HG02885 (cell line): Measurements from ENCODE around the gene RASSF4.
A peak's percentile ranks its signal among the peaks of the same experiment; 100 is the strongest.

Experiments used
- ATAC-seq: cut with Tn5 transposase; IDR thresholded peaks from one replicate; pipeline ENCODE4 v1.9.1; 2021; ENCODE audit warnings: mild to moderate bottlenecking; ENCODE audit not compliant: unreplicated experiment, poor library complexity

The RASSF4 gene

GRCh38 chr10:44961230-44961571 is 1.6 kb downstream of the RASSF4 start:
- ATAC-seq: no peak

DNA sequence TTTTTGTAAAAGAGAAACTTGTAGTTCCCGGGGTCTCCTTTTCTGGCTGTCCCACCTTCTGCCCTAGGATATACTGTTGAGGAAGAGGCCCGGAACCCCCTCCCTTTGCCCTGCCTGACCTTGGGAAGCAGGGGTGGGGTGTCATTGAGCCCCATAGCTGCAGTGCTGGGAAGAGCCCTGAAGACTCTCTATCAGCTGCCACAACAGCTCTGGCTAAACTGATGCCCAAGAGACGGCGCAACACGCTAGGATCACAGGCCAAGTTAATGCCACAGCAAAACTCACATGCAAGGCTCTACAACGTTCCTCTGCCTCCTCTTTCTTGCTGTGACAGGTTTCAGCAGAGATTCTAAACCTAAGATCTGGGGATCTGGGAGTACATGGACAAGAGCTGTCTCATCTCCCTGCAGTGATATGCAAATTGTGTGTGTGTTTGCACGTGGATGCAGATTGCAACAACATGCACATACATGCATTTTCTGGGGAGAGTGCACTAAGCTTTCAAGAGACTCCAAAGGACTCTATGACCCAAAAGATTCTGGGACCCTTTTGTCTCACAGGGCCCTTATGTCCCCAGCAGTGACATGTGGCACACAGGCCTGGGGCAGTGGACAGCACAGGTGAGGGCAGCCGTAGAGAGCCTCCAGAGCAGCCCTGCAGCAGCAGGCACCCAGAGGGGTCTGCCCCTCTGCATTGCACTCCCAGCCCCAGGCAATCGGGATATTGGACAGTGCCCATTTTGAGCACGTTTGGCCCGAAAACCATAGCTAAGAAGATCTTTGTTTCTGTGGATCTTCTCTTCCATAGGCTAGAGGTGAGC is 2.5 kb downstream of the RASSF4 start:
- ATAC-seq: no peak

- ATAC-seq: peak; percentile 23
Measured at GRCh38 chr10:44962870-44963738, 3.5 kb downstream of the RASSF4 start.

DNA sequence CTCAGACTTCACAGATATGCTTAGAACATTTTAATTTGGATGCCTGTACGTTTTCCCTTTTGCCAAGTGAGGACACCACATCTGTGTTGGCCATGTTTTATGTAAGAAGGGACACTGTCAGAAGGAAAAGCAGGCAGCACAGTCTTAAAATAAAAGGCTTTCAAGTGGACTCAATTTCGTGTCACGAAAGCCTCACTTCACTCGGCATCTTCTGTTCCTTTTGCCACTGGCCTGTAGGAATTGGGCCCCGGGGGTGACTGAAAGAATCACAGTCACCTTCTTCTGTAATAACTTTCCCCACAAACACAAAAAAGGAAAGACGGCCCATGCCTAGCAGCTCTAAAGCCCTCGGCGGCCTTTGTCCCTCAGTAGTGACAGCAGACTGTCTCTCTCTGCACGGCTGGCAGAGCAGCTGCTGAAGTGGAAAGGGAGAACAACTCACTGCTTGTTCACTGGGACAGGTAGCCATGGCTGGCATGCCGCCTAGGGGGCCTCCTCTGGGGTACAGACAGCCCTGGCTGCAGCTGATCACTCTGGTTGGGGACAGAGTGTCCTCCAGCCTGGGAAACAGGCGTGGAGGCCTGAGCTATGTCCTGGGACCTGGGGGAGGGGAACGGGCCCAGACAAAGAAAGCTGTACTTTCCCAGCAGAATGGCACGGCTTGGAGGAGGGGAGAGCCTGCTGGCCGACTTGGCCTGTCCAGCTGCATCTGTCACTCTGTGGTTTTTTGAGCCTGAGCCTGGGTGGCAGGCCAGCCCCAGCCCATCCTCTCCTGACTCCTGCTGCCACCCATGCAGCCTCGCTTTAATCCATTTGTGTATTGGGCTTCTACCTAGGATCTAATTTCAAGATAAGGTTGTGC is 4.4 kb downstream of the RASSF4 start:
- no peak for ATAC-seq

DNA sequence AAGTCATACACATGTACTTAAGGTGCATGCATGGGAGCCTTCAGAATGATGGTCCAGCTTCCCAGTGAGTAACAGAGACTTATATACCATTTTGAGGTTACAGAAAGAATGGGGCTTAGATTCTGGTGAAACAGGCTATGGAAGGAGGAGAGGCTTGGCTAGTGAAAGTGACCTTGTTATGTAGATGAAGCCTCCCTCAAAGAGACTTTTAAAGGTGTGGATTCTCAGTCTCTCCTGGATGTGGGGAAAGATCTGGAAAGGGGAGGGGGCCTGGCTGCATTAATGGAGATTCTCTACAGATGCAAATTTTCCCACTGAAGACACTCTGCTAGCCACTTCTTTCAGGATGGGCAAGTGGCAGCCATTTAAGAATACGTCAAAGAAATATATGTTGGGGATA is 5.5 kb downstream of the RASSF4 start:
- ATAC-seq: no peak

GRCh38 chr10:44965651-44966097 is 6.1 kb downstream of the RASSF4 start:
- ATAC-seq: peak; percentile 33

- ATAC-seq: peak; percentile 36
Measured at GRCh38 chr10:44966129-44966815, 6.7 kb downstream of the RASSF4 start.

DNA sequence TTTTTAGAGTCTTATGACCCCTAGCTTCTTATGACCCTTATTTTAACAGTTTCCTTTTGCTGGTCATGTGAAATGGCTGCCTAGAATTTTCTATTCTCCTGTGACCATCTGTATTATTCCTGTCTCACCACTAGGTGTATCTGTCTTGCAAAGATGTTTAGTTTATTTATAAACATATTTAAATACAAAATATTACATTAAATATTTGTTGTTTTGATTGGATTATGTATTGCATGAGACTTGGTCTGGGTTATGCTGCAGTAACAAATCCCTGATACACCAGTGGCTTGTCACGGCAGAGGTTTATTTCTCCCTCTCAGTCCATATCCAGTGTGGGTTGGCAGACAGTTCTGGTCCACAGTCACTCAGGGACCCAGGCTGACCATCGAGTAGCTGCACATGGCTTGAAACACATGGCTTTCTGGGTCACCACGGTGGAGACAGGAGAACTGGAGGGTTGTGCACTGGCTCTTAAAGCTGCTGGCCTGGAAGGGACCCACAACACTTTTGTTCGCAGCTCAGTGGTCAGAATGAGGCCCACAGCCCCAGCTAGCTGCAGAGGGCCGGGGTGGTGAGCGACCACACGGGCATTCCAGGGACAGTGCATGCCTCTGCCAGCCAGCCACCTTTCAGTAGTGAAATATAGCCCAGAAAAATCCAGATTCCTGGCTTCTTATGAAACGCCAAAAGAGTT is 7.4 kb downstream of the RASSF4 start:
- no peak for ATAC-seq

DNA sequence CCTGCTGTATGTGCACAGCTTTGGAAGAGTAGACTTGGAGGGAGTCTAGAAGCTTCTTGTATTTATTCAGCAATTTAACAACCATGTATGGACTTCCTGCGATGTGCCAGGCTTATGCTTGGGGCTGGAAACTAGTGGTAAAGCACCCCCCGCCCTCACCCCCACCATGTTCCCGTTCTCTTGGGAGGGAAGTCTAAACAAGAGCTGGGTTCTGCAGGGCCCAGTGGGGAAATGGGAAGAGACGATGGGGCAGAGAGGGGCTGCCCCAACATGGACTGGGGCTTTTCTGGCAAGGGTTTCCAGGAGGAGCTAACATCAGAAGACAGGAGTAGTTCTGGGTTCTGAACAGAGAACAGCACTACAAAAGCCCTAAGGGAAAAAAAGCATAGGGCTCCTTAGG is 8.0 kb downstream of the RASSF4 start:
- ATAC-seq: no peak

DNA sequence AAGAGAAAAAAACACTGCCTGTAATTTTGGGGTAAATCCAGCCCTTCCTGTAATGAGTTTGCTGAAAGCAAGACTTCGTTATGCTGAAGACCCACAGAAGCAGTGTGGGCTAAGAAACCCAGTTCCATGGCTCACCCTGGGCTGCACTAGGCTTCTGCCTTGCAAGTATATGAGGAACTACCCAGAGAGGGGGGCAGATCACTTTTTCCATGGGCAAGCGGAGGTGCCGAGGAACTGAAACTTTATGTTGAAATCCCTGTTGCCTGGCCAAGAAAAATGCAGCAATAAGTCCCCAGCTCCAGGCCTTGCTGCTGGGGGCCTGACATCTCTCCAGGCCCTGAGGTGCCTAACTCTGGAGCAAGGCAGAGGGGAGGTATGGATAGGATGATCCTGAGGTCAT is 8.5 kb downstream of the RASSF4 start:
- no peak for ATAC-seq

DNA sequence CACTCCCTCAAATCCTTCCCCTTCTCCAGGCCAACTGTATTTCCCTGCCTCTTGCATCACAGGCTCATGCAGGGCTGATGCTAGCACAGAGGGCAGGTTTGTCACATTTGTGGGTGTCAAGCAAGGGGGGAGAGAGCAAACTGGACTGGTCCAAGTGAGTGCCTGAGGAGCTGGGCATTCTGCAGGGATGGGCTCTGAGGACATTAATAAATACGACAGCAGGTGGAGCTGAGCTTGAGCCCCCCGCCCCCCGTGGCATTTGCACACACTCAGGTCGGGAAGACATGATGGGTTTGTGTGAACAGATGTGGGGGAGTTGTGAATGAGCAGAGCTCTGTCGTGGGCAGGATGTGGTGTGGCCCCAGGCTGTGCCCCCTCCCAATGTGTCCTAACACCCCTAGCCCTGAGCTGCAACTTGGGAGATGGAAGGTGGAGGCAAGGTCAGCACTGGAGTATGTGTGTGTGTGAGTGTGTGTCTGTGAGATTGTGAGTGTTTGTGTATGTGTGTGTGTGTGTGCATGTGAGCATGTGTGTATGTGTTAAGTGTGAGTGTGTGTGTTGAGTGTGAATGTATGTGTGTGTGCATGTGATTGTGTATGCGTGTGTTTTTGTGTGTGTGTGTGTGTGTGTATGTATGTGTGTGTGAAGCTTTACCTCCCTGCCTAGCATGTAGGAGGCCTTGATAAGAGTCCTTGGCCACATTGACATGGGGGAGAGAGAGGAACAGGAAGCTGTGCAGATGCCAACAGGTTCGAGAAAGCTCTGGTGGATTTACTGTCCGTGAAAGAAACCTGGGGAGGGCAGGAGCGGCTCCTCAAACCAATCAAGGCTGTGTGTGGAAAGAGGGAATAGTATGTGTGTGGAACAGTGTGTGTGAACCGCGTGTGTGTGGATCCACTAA is 9.1 kb downstream of the RASSF4 start:
- ATAC-seq: no peak

DNA sequence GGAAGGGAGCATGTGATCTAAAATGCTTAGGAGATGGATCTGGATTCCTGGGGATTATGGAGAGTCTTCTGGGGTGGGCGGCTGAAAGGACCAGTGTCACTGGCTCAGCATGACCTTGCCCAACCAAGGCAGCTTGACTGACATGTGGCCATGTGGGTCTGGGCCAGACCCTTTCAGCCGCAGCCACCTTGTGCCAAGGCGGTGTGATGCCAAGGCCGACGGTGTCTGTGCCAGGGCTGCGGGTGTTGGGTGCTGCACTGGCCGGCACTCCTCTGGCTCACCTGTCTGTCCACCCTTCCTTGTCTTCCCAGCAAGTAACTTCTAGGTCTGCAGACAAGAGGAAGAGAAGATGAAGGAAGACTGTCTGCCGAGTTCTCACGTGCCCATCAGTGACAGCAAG is 10.3 kb downstream of the RASSF4 start:
- no peak for ATAC-seq

DNA sequence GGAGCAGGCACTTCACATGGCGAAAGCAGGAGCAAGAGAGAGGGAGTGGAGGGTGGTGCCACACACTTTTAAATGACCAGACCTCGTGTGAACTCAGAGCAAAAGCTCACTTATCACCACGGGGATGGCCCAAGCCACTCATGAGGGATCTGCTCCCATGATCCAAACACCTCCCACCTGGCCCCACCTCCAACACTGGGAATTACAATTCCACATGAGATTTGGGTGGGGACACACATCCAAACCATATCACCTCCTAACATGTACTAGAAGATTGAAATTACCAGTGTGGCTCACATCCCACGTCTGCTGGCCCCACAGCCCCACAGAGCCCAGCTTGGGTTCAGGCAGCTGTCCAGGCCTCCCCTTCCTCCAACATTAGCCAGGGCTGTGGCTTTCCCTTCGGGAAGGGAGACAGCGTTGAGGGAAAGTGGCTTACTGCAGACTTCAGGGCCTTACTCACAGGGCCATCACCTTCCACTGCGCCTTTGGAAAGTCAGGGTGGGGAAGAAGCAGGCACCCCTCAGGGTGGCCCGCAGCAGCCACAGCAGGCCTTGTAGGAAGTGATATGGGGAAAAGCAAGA is 11.3 kb downstream of the RASSF4 start:
- no peak for ATAC-seq

- ATAC-seq: no peak
Measured at GRCh38 chr10:44971434-44971833, 11.8 kb downstream of the RASSF4 start.

DNA sequence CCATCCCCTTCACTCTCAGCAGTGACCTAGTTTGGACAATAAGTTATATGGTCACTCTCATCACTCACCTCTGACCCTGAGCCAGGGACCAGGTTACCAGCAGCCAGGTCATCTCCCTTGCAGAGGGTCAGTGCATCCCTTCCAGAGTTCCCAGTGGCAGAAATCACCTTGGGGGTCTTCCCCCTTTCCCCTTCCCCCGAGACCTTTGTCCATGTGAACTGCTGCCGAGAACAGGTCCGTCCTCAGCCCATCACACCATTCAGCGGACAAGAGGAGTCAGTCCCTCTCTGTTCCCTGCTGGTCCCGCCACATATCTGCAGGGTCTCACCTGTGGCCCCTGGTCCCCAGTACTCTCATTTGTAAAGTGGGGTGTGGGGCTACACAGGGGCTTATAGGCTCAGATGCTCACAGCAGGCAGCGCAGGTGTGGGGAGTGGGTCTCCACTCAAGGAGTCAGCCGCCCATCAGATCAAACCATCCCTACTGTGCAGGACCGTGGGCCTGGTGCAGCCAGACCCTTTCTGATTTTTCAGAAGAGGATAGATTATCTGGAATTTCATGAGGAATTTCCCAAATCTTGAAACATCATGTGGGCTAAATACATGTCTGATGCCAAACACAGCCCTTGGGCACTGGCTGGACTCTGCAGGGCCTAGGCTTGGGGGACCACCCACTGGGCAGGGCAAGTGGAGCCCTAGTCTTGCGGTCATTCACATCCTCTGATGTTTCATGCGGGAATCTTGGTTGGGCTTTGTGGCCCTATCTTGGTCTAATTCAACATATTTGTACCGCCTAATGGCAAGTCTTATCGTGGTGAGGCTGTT is 12.5 kb downstream of the RASSF4 start:
- no peak for ATAC-seq

DNA sequence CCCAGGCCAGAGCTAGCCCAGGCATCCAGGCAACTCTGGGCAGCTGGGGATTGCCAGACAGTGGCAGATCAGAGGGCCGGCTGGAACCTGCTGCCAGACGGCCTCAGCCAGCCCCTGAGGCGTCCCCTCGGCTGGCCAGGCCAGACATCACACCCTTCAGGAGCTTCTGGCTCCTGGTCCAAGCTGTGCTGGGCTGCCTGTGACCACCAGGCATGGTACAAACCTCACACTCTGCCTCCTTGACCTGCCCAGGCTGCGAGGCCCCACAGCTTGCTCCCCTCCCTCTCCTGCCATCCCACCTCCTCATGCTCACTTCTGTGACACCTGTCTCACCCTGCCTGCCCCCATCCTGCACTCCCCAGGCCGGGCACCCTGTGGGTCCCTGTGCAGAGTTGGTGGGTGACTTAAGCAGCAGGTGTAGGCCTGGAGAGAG is 13.3 kb downstream of the RASSF4 start:
- no peak for ATAC-seq
